Pancreas (tissue), 10 donors: ENCODE measurements around the gene MAP1B. TPM values are rescaled to one million over a fixed set of nuclear protein-coding genes. Genes with fewer than 3 reads are reported as not detected.

Experiments used
- ATAC-seq, 4 donors: fragments of 200-7000 bp; cut with Tn5 transposase; one replicate each; pipeline versions ENCODE4 v1.8.0 to v1.9.1; 2020; ENCODE audit warnings: mild to moderate bottlenecking in 4 of 4, moderate library complexity in 4 of 4
- DNase-seq, 6 donors: peaks; one replicate each; pipeline ENCODE4 v3.0.0-alpha.2; 2020
- FAIRE-seq: peaks from 2 replicates; lab custom pipeline; 2012; peaks lifted over from hg19 to GRCh38; lab: Jason Lieb, UNC
- H3K27ac ChIP-seq, 4 donors: fragments of 200-600 bp; sonication (generic); 1 replicate in 3 of 4; 2 replicates in 1 of 4; pipeline versions ENCODE4 v1.5.0 to v1.8.0; 2020
- H3K27me3 ChIP-seq, 4 donors: fragments of 200-600 bp; one replicate each; pipeline ENCODE4 v1.8.0; 2021
- H3K36me3 ChIP-seq, 3 donors: fragments of 200-600 bp; sonication (generic) in 1 of 3; one replicate each; pipeline versions ENCODE4 v1.5.0 to v1.8.0; 2020 to 2021
- H3K4me1 ChIP-seq, 3 donors: fragments of 200-600 bp; one replicate each; pipeline ENCODE4 v1.8.0; 2021
- H3K4me3 ChIP-seq, 4 donors: fragments of 200-600 bp; sonication (generic) in 2 of 4; one replicate each; pipeline versions ENCODE4 v1.5.0 to v1.8.0; 2020 to 2021
- H3K9me3 ChIP-seq, 4 donors: fragments of 200-600 bp; one replicate each; pipeline ENCODE4 v1.8.0; 2021
- WGBS, 2 donors: extraction: QIAGEN DNeasy Blood & Tissue Kit; methylation state at CpG; one replicate each; pipeline ENCODE4 v1.1.7; 2013; 5-methylcytosine and 5-hydroxymethylcytosine counted together
- intact Hi-C, 3 donors: fragments of 100-400 bp; cut with DNase I; formaldehyde crosslinking; loops; one replicate each; pipeline versions ENCODE4 v1.11.1 to v1.14.2; 2022
- polyA plus RNA-seq, 2 donors: library from polyadenylated mRNA; stranded (reverse); fragments of 200-250 nt; gene quantifications; one replicate each; pipeline ENCODE4 v1.2.3, GENCODE V29; 2013
- total RNA-seq, 6 donors: library from RNA; stranded (reverse); fragmentation: NEBNext Ultra II Directional in 4 of 6; extraction: Animal tissue kit (Norgen Biotek cat#: 25700) in 4 of 6; gene quantifications; one replicate each; pipeline versions ENCODE4 v1.2.1 to v1.2.4, GENCODE V29; 2021 to 2023
- TF ChIP-seq, protein P1 (sequence below), 4 donors: fragments of 200-600 bp; sonication (generic) in 3 of 4; IDR thresholded peaks; one replicate each; pipeline versions ENCODE4 v1.5.0 to v1.8.0; 2021; ENCODE audit warnings: antibody characterized with exemption in 4 of 4
- donor health status: healthy with polysubstance abuse.
- donor health status: DM: no; HTN: no; CAD: no; lungs with moderate emphysema.
- donor health status: DM: no; HTN: no; CAD: no.
- donor health status: control.
- donor health status: control.
- donor health status: Bipolar disorder and iron deficiency.
- donor health status: DM: yes; HTN: yes; CAD: no.
- donor health status: DM: no; HTN: no; CAD: no.
- donor health status: DM: no; HTN: no; CAD: no.
- donor health status: DM: yes; HTN: yes; CAD: no.

MAP1B gene
- total and polyA plus RNA-seq, 8 donors: 2.4 to 16.8 (median 5.4) TPM

DNA sequence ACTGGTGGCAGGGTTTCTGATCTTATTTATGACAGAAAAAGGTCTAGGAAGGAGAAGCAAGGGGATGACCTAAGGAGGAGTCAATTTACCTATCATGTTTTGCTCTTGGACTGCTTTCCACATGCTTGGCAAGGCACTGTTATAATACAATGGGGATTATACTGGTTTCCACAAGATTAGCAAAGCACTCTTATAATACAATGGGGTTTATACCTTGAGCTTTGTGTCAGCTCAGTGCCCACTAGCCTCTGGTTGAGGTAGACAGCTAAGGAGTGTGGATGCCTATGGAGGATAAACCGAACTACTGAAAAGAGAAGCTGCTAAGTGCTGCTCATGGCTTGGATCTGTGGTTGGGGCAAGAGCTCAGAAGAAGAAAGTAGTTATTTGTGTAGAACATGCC lies 144.1 kb downstream of the MAP1B start:
- intact Hi-C loops: no loop called here
- peaks cover 0 to 17% (median 15%) of the 10 kb centered on the region in 3 donors for H3K4me1 ChIP-seq
- H3K9me3 ChIP-seq: no peaks in the 10 kb centered on the region
- H3K27ac ChIP-seq: no peak overlapping the region
- no peak for DNase-seq
- 90 to 100% methylated on average over 1 of the region's 1 CpG for WGBS, 2 donors
- no peak for ATAC-seq
- H3K4me3 ChIP-seq: no peak overlapping the region
- no peaks in the 10 kb centered on the region for H3K36me3 ChIP-seq
- TF ChIP-seq, protein P1, sequence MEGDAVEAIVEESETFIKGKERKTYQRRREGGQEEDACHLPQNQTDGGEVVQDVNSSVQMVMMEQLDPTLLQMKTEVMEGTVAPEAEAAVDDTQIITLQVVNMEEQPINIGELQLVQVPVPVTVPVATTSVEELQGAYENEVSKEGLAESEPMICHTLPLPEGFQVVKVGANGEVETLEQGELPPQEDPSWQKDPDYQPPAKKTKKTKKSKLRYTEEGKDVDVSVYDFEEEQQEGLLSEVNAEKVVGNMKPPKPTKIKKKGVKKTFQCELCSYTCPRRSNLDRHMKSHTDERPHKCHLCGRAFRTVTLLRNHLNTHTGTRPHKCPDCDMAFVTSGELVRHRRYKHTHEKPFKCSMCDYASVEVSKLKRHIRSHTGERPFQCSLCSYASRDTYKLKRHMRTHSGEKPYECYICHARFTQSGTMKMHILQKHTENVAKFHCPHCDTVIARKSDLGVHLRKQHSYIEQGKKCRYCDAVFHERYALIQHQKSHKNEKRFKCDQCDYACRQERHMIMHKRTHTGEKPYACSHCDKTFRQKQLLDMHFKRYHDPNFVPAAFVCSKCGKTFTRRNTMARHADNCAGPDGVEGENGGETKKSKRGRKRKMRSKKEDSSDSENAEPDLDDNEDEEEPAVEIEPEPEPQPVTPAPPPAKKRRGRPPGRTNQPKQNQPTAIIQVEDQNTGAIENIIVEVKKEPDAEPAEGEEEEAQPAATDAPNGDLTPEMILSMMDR (IDR thresholded peaks at IDR 0.05): no peak
- no peak for FAIRE-seq
- no peaks in the 10 kb centered on the region for H3K27me3 ChIP-seq

DNA sequence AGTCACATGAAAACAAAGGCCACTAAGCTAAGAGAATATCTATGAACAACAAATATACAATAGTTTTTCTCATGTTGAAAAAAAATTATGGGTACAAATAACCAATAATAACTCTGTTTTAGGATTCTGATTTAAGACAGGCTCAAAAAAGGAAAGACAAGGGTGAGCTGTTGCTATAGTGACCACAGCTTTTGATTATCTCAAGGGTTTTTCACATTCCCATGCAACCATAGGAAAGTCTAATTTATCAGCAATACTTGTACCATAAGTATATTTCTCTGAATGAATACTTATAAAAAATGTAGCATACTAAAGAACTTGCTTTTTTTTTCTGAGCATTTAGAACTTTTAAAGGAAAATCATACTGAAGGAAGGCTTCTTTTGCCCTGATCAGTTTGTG lies 144.7 kb downstream of the MAP1B start:
- Histone ChIP-seq H3K36me3 (no peaks in the 10 kb centered on the region), H3K27ac (no peak overlapping the region), H3K27me3 (no peaks in the 10 kb centered on the region), H3K4me3 (no peak overlapping the region), H3K9me3 (no peaks in the 10 kb centered on the region), H3K4me1 (peaks cover 0 to 12% (median 11%) of the 10 kb centered on the region in 3 donors)
- no peak for DNase-seq
- intact Hi-C loops: no loop called here
- TF ChIP-seq, protein P1 (IDR thresholded peaks at IDR 0.05): no peak
- no peak for FAIRE-seq
- no peak for ATAC-seq

DNA sequence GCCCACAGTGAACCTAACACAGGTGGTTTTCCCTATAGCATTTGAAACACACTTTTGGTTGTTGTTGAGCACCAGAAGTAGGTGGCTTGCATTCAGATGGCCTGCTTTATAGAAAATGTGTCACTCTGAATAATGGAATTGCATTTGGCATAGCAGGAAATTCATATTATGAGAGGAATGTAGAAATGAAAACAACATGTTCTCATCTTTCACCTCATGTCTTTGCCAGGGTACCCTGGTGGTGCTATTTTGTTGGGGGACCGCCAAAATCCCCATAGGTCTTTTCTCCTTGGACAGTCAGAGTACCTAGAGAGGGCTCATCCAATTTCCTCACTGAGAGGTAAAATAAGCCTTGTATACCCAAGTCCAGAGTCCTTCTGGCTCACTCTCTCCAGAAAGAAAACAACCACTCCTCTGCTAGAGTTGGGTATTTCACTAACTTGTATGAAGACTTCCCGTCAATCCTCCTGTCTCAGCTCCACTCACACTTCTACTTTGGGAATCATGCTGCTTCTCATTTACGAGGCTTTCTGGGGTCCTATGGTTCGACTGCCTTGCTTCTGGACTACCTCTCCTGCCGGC lies 145.4 kb downstream of the MAP1B start:
- peaks cover 0 to 7% (median 7%) of the 10 kb centered on the region in 3 donors for H3K4me1 ChIP-seq
- ATAC-seq (no peak), DNase-seq (no peak), FAIRE-seq (no peak)
- WGBS, 2 donors: 93 to 97% methylated on average over 5 of the region's 5 CpGs
- no peak overlapping the region for H3K27ac ChIP-seq
- H3K36me3 ChIP-seq: no peaks in the 10 kb centered on the region
- H3K4me3 ChIP-seq: no peak overlapping the region
- no peaks in the 10 kb centered on the region for H3K9me3 ChIP-seq
- H3K27me3 ChIP-seq: no peaks in the 10 kb centered on the region
- TF ChIP-seq, protein P1 (IDR thresholded peaks at IDR 0.05): no peak
- intact Hi-C loops: no loop called here

DNA sequence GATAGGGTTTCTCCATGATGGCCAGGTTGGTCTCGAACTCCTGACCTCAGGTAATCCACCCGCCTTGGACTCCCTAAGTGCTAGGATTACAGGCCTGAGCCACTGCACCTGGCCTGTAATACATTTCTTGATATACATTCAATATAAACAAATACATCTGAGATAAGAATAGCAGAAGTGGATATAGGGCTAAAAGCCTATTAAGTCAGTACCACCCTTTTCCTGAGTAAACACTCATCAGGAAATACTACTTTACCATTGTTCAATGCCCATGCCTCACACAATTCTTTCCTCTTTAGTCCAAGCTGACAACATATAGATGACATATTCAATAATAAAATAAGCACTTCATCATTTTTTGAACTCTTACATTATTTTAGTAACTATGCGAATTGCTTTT lies 148.0 kb downstream of the MAP1B start:
- no peak for FAIRE-seq
- TF ChIP-seq, protein P1 (IDR thresholded peaks at IDR 0.05): no peak
- Histone ChIP-seq H3K27ac (no peak overlapping the region), H3K9me3 (no peaks in the 10 kb centered on the region), H3K4me1 (no peaks in the 10 kb centered on the region), H3K27me3 (no peaks in the 10 kb centered on the region), H3K36me3 (no peaks in the 10 kb centered on the region), H3K4me3 (no peak overlapping the region)
- WGBS, 2 donors: 96 to 98% methylated on average over 3 of the region's 3 CpGs
- DNase-seq: no peak
- ATAC-seq: no peak
- intact Hi-C loops: no loop called here

DNA sequence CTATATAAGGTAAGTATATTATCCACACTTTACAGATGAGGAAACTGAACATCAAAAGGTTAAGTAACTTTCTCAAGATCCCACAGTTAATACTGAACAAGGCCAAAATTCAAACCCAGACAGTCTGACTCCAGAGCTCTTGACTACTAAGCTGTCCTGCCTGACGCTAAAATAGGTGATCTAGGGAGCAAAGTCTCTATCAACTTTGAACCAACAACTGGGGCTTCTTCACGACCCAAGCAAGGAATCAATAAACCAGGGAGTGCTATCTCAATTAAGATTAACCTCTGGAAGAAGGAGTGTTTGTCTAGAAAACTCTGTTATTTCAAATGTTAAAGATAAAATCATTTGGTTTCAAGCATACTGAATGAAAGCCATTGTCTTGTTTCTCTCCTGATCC lies 148.4 kb downstream of the MAP1B start:
- TF ChIP-seq, protein P1 (IDR thresholded peaks at IDR 0.05): no peak
- Histone ChIP-seq H3K9me3 (no peaks in the 10 kb centered on the region), H3K4me3 (no peak overlapping the region), H3K27me3 (no peaks in the 10 kb centered on the region), H3K4me1 (no peaks in the 10 kb centered on the region), H3K36me3 (no peaks in the 10 kb centered on the region), H3K27ac (no peak overlapping the region)
- FAIRE-seq: no peak
- WGBS, 2 donors: 47 to 52% methylated on average over 2 of the region's 2 CpGs
- no peak for DNase-seq
- intact Hi-C loops: no loop called here
- ATAC-seq: no peak
